BE2C (cell line): ENCODE data around the gene PDE2A.

Experiments
- DNase-seq: peaks from one replicate; pipeline ENCODE4 v3.0.0-alpha.2; 2020
- H3K27me3 ChIP-seq: fragments of 250-450 bp; sonication (Bioruptor Pico); 2 replicates; pipeline ENCODE4 v1.5.1; 2020; ENCODE audit warnings: mild to moderate bottlenecking
- H3K36me3 ChIP-seq: fragments of 250-450 bp; sonication (Bioruptor Pico); 2 replicates; pipeline ENCODE4 v1.5.1; 2020; ENCODE audit warnings: mild to moderate bottlenecking
- H3K4me1 ChIP-seq: fragments of 250-450 bp; sonication (Bioruptor Pico); 2 replicates; pipeline ENCODE4 v1.5.1; 2020
- H3K4me3 ChIP-seq: 2 replicates; pipeline ENCODE4 v1.5.1; 2011; ENCODE audit warnings: low read depth, low read length
- H3K9me3 ChIP-seq: fragments of 250-450 bp; sonication (Bioruptor Pico); 2 replicates; pipeline ENCODE4 v1.5.1; 2020
- CTCF ChIP-seq: IDR thresholded peaks from 2 replicates; pipeline ENCODE4 v1.5.1; 2012; ENCODE audit warnings: mild to moderate bottlenecking, low read depth, low read length

PDE2A gene

DNA sequence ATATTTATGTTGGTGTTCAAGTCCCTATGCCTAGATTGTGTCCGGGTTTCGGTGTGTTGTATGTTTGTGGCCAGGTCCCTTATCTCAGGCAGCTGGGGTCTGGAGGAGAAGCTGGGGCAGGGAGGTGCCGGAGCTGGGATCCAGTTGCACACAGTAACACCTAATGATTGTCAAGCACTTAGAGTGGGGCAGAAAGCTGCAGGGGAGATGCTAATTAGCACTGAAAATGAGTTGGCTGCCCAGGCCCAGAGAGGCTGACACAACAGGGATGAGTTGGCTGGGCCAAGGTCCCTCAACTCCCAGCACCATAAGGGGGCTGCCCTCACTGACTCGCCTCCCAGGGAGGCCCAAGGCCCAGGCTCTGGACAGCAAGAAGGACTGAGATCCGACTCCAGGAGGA is 12.2 kb downstream of the PDE2A start:
- Histone ChIP-seq H3K27me3 (no peaks in the 10 kb centered on the region), H3K9me3 (no peaks in the 10 kb centered on the region), H3K4me3 (no peak overlapping the region), H3K36me3 (peaks cover 58% of the 10 kb centered on the region), H3K4me1 (no peaks in the 10 kb centered on the region)
- no peak for DNase-seq
- no peak for TF ChIP-seq CTCF

DNA sequence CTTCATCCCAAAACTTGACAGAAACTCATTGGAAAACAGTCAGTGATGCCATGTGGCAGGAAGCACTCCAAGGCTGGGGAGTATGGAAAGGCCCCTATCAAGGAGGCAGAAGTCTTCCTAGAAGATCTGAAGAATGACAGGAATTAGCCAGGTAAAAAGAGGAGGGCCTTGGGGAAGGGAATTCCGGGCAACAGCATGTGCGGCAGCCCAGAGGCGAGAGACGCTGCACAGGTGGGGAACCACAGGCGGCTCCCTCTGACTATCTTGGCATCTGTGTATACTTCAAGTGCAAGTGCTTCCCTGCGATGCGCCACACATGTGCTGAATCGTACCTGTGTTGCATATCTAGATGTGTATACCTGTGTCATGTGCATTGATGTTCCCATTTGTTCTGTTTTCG is 12.7 kb downstream of the PDE2A start:
- no peak for TF ChIP-seq CTCF
- Histone ChIP-seq H3K4me1 (no peaks in the 10 kb centered on the region), H3K27me3 (no peaks in the 10 kb centered on the region), H3K4me3 (no peak overlapping the region), H3K36me3 (peaks cover 55% of the 10 kb centered on the region), H3K9me3 (no peaks in the 10 kb centered on the region)
- DNase-seq = no peak

GRCh38 chr11:72658989-72659640 is 15.1 kb downstream of the PDE2A start:
- H3K4me3 ChIP-seq = no peak overlapping the region
- H3K9me3 ChIP-seq = no peaks in the 10 kb centered on the region
- no peak for TF ChIP-seq CTCF
- peaks cover 54% of the 10 kb centered on the region for H3K36me3 ChIP-seq
- no peaks in the 10 kb centered on the region for H3K27me3 ChIP-seq
- no peak for DNase-seq
- H3K4me1 ChIP-seq = peaks cover 4% of the 10 kb centered on the region

GRCh38 chr11:72657411-72658100 is 16.7 kb downstream of the PDE2A start:
- H3K9me3 ChIP-seq = no peaks in the 10 kb centered on the region
- no peak for DNase-seq

GRCh38 chr11:72655896-72656464 is 18.2 kb downstream of the PDE2A start:
- no peaks in the 10 kb centered on the region for H3K27me3 ChIP-seq
- no peak overlapping the region for H3K4me3 ChIP-seq
- TF ChIP-seq CTCF = no peak

More at GRCh38 chr11:72657411-72658100, 16.7 kb downstream of the PDE2A start:
- Histone ChIP-seq H3K4me1 (peaks cover 20% of the 10 kb centered on the region), H3K27me3 (no peaks in the 10 kb centered on the region), H3K4me3 (no peak overlapping the region), H3K36me3 (peaks cover 54% of the 10 kb centered on the region)
- TF ChIP-seq CTCF = no peak

DNA sequence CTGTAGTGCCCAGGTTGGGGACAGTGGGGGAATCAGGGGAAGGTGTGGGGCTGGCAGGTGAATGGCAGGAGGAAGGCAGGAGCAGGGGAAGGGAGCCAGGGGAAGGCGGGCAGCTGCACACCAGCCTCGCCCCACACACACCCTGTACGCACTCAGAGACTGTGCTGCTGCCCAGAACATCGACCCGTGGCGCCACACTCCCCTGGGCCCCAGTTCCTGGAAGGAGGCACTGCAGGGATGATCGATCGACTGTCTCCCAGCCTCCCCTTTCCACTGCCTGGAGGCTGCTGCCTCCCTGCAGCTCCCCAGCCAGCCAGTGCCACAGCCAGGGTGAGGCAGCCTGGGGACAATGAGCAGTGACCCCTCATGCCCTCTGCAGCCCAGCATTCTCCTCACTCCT is 19.2 kb downstream of the PDE2A start:
- H3K9me3 ChIP-seq = no peaks in the 10 kb centered on the region
- H3K27me3 ChIP-seq = no peaks in the 10 kb centered on the region
- H3K4me3 ChIP-seq = no peak overlapping the region
- peaks cover 35% of the 10 kb centered on the region for H3K4me1 ChIP-seq
- no peak for DNase-seq
- H3K36me3 ChIP-seq = peaks cover 47% of the 10 kb centered on the region
- TF ChIP-seq CTCF = no peak

More at GRCh38 chr11:72655896-72656464, 18.2 kb downstream of the PDE2A start:
- Histone ChIP-seq H3K36me3 (peaks cover 50% of the 10 kb centered on the region), H3K9me3 (no peaks in the 10 kb centered on the region), H3K4me1 (peaks cover 30% of the 10 kb centered on the region)
- DNase-seq = no peak
